ENCODE results near the gene MYO19. TPM values are rescaled to one million over a fixed set of nuclear protein-coding genes. Genes with fewer than 3 reads are reported as not detected.

MYO19 gene
- total and polyA plus RNA-seq, 2 of the 4 experiments (the other 2 are of a cell fraction), result 35.8 to 55.6 TPM

DNA sequence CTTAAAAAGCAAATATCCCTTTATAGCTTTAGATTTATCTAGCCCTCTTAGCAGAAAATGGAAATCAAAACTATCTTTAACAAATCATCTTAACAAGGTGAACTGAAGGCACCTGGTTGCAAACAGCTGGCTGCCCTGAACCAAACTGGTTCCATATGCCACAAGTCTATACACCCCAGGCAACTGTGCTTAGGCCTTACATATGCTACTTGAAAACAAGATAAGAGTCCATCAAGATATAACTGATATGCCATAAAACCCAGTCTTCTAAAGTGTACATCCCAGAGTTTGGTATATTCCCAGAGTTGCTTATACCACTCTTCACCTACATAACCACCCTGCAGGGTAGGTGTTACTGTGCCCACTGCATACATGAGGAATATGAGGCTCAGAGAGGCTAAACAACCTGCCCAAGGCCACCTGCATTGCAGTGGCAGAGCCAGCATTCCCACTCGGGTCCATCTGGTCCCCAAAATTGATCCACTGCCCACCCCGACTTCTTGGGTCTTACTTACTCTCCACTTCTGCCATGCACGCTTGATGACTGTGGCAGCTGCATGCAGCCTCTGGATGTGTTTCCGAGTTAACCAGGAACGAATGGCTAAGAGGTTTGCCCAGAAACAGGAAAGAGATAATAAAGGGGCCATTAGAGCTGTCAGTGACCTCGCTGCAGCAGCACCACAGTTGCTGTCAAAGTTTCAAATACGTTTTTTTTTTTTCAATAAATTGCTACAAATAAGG is 35.9 kb downstream of the MYO19 start:
- WGBS, 2 experiments (ENCODE audit: extremely low coverage in 2 of 2, insufficient read length in 1 of 2), result 87% methylated on average over 3 of the region's 7 CpGs; no CpG with 5 or more reads in 1 of the 2 experiments
- Histone ChIP-seq H3K9me3 (ENCODE audit: control insufficient read depth, insufficient read depth, low read length) (no peaks in the 10 kb centered on the region), H3K4ac (ENCODE audit: low read depth, low read length) (no peak overlapping the region), H3K23ac (ENCODE audit: low read depth, low read length) (no peak overlapping the region), H3K18ac (ENCODE audit: low read depth, low read length) (no peak overlapping the region), H3K9me1 (ENCODE audit: insufficient read depth, low read length) (no peaks in the 10 kb centered on the region), H2BK20ac (ENCODE audit: low read depth, low read length) (no peak overlapping the region), H3K9ac (ENCODE audit: low read depth, low read length) (no peak overlapping the region), H3K27me3 (ENCODE audit: control insufficient read depth, insufficient read depth, low read length) (no peaks in the 10 kb centered on the region), H3K4me1 (ENCODE audit: control insufficient read depth, insufficient read depth, low read length) (no peaks in the 10 kb centered on the region), H4K8ac (ENCODE audit: low read depth in 2 of 2, low read length in 2 of 2) (no peak overlapping the region), H3K4me3 (ENCODE audit: insufficient read depth, low read depth, low read length) (no peak overlapping the region), H3K27ac (ENCODE audit: insufficient read depth, low read length) (no peak overlapping the region), H4K20me1 (ENCODE audit: insufficient read depth, low read length) (no peaks in the 10 kb centered on the region), H2AK5ac (ENCODE audit: low read depth, low read length) (no peak overlapping the region), H4K91ac (ENCODE audit: insufficient read depth, low read depth, low read length) (no peak overlapping the region), H2BK15ac (ENCODE audit: low read depth, low read length) (no peak overlapping the region), H3K14ac (replicated peaks; ENCODE audit: low read depth, low read length) (no peak overlapping the region), H2BK5ac (ENCODE audit: low read depth, low read length, poor library complexity, severe bottlenecking) (no peak overlapping the region), H2BK120ac (ENCODE audit: low read depth, low read length) (no peak overlapping the region), H3K56ac (ENCODE audit: extremely low read depth, insufficient read depth, low read length) (no peak overlapping the region), H3K79me1 (ENCODE audit: low read depth in 1 of 2, low read length in 2 of 2) (no peaks in the 10 kb centered on the region), H2AK9ac (replicated peaks; ENCODE audit: low read depth, low read length, poor library complexity) (no peak overlapping the region), H4K5ac (ENCODE audit: low read depth, low read length) (no peak overlapping the region), H3K4me2 (ENCODE audit: low read depth, low read length) (no peak overlapping the region), H3K36me3 (ENCODE audit: control insufficient read depth, insufficient read depth, low read length) (peaks cover 49% of the 10 kb centered on the region), H2AFZ (replicated peaks; ENCODE audit: low read length, poor library complexity) (no peak overlapping the region)
- no TSS peak for BruUV-seq (replicated peaks)
- dilution Hi-C loops (cut with HindIII; ENCODE audit: low sequenced_read_pairs, unreplicated experiment) (no loop called here), intact Hi-C loops (cut with micrococcal nuclease) (no loop called here), in situ Hi-C loops (cut with MboI; ENCODE audit: low sequenced_read_pairs) (no loop called here)
- TF ChIP-seq MAZ (IDR thresholded peaks at IDR 0.05; ENCODE audit: borderline replicate concordance, low read depth, low read length) (no peak), CHD1 (IDR thresholded peaks at IDR 0.05; ENCODE audit: low read depth, low read length) (no peak), FOS (IDR thresholded peaks at IDR 0.05; ENCODE audit: low read depth, low read length) (no peak), RAD21 (IDR thresholded peaks at IDR 0.05; ENCODE audit: low read length) (no peak), POLR2A (IDR thresholded peaks at IDR 0.05; ENCODE audit: low read depth, low read length) (no peak), MAFK (IDR thresholded peaks at IDR 0.05; ENCODE audit: low read depth, low read length) (no peak), RCOR1 (IDR thresholded peaks at IDR 0.05; ENCODE audit: insufficient replicate concordance, low read length) (no peak), NFE2L2 (IDR thresholded peaks at IDR 0.05; ENCODE audit: low read depth, low read length) (no peak), CEBPB (IDR thresholded peaks at IDR 0.05; ENCODE audit: low read depth, low read length) (no peak), MXI1 (IDR thresholded peaks at IDR 0.05; ENCODE audit: borderline replicate concordance, low read depth, low read length) (no peak), BHLHE40 (IDR thresholded peaks at IDR 0.05; ENCODE audit: low read depth, low read length) (no peak), RFX5 (IDR thresholded peaks at IDR 0.05; ENCODE audit: low read depth, low read length) (no peak), SMC3 (IDR thresholded peaks at IDR 0.05; ENCODE audit: low read depth, low read length) (no peak)
- TF ChIP-seq, protein P1, sequence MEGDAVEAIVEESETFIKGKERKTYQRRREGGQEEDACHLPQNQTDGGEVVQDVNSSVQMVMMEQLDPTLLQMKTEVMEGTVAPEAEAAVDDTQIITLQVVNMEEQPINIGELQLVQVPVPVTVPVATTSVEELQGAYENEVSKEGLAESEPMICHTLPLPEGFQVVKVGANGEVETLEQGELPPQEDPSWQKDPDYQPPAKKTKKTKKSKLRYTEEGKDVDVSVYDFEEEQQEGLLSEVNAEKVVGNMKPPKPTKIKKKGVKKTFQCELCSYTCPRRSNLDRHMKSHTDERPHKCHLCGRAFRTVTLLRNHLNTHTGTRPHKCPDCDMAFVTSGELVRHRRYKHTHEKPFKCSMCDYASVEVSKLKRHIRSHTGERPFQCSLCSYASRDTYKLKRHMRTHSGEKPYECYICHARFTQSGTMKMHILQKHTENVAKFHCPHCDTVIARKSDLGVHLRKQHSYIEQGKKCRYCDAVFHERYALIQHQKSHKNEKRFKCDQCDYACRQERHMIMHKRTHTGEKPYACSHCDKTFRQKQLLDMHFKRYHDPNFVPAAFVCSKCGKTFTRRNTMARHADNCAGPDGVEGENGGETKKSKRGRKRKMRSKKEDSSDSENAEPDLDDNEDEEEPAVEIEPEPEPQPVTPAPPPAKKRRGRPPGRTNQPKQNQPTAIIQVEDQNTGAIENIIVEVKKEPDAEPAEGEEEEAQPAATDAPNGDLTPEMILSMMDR (conservative IDR thresholded peaks at IDR 0.05; ENCODE audit: low read depth, low read length), result no peak
- TF ChIP-seq, protein P2, sequence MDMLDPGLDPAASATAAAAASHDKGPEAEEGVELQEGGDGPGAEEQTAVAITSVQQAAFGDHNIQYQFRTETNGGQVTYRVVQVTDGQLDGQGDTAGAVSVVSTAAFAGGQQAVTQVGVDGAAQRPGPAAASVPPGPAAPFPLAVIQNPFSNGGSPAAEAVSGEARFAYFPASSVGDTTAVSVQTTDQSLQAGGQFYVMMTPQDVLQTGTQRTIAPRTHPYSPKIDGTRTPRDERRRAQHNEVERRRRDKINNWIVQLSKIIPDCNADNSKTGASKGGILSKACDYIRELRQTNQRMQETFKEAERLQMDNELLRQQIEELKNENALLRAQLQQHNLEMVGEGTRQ (IDR thresholded peaks at IDR 0.05; ENCODE audit: low read depth, low read length), result no peak
- TF ChIP-seq, protein P3, sequence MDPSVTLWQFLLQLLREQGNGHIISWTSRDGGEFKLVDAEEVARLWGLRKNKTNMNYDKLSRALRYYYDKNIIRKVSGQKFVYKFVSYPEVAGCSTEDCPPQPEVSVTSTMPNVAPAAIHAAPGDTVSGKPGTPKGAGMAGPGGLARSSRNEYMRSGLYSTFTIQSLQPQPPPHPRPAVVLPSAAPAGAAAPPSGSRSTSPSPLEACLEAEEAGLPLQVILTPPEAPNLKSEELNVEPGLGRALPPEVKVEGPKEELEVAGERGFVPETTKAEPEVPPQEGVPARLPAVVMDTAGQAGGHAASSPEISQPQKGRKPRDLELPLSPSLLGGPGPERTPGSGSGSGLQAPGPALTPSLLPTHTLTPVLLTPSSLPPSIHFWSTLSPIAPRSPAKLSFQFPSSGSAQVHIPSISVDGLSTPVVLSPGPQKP (IDR thresholded peaks at IDR 0.05; ENCODE audit: borderline replicate concordance, low read depth, low read length), result no peak
- DNase-seq (no peak), ATAC-seq (ENCODE audit: low read depth) (no peak)
- POLR2A ChIA-PET (ENCODE audit: unreplicated experiment), result no interaction called here
- CTCF ChIA-PET, result no interaction called here

All from IMR-90 (cell line).